B cell (primary cell): ENCODE data around the gene AKT2. TPM values are rescaled to one million over a fixed set of nuclear protein-coding genes. Genes with fewer than 3 reads are reported as not detected.

Experiments
- ATAC-seq: fragments of 200-7000 bp; cut with Tn5 transposase; one replicate; pipeline ENCODE4 v1.10.0; 2021; ENCODE audit warnings: low read depth, mild to moderate bottlenecking, moderate number of reproducible peaks, moderate library complexity
- CTCF ChIA-PET: fragments of 350-600 bp; sonication (Branson Sonifier 250); formaldehyde crosslinking; loops from one replicate; lab custom pipeline; 2021; ENCODE audit warnings: antibody characterized with exemption, inconsistent platforms; lab: Charles Lee
- POLR2A ChIA-PET: fragments of 350-600 bp; sonication (Branson Sonifier 250); formaldehyde crosslinking; loops from one replicate; lab custom pipeline; 2021; ENCODE audit warnings: antibody characterized with exemption; lab: Charles Lee
- DNase-seq: peaks from one replicate; pipeline ENCODE4 v3.0.0; 2013
- H2AFZ ChIP-seq: 2 replicates; pipeline ENCODE4 v1.6.1; 2012; ENCODE audit warnings: mild to moderate bottlenecking, low read depth, low read length; ENCODE audit not compliant: insufficient read depth, poor library complexity, severe bottlenecking
- H3K27ac ChIP-seq, 2 donors: 1 replicate in 1 of 2; 2 replicates in 1 of 2; pipeline ENCODE4 v1.5.1; 2012 to 2013; ENCODE audit warnings: low read length in 2 of 2, mild to moderate bottlenecking in 2 of 2, moderate library complexity in 1 of 2
- H3K27me3 ChIP-seq, 4 experiments: fragments of 200-600 bp in 1 of 4; sonication (generic) in 1 of 4; replicated peaks in 1 of 4; 1 replicate in 2 of 4; 2 replicates in 2 of 4; pipeline versions ENCODE4 v1.6.1 to v1.7.0; 2013 to 2016; ENCODE audit warnings: low read length in 3 of 4, mild to moderate bottlenecking in 2 of 4, mixed read lengths in 1 of 4, moderate library complexity in 1 of 4; ENCODE audit not compliant: insufficient read depth in 4 of 4, control insufficient read depth in 3 of 4; ENCODE audit errors: control extremely low read depth in 1 of 4
- H3K36me3 ChIP-seq, 2 experiments: replicated peaks in 1 of 2; 1 replicate in 1 of 2; 2 replicates in 1 of 2; pipeline versions ENCODE4 v1.6.1 to v1.7.1; 2013; ENCODE audit warnings: low read length in 1 of 2; ENCODE audit not compliant: insufficient read depth in 2 of 2, control insufficient read depth in 1 of 2; ENCODE audit errors: control extremely low read depth in 1 of 2, extremely low read depth in 1 of 2
- H3K4me1 ChIP-seq, 2 donors: fragments of 200-600 bp in 1 of 2; sonication (generic) in 1 of 2; 1 replicate in 1 of 2; 2 replicates in 1 of 2; pipeline versions ENCODE4 v1.5.1 to v1.6.1; 2013 to 2017; ENCODE audit warnings: low read length in 2 of 2; ENCODE audit not compliant: control insufficient read depth in 2 of 2, insufficient read depth in 2 of 2
- H3K4me2 ChIP-seq: replicated peaks from 2 replicates; pipeline ENCODE3; 2012; ENCODE audit warnings: mild to moderate bottlenecking, low read depth, low read length; ENCODE audit not compliant: poor library complexity, severe bottlenecking
- H3K4me3 ChIP-seq, 5 experiments: fragments of 200-600 bp in 1 of 5; sonication (generic) in 1 of 5; 1 replicate in 3 of 5; 2 replicates in 2 of 5; pipeline versions ENCODE4 v1.5.1 to v1.7.0; 2011 to 2016; ENCODE audit warnings: low read length in 4 of 5, mild to moderate bottlenecking in 4 of 5, low read depth in 2 of 5, control low read depth in 1 of 5, moderate library complexity in 1 of 5; ENCODE audit not compliant: insufficient read depth in 1 of 5; ENCODE audit errors: control extremely low read depth in 1 of 5, extremely low read depth in 1 of 5
- H3K79me2 ChIP-seq: fragments of 200-600 bp; sonication (generic); one replicate; pipeline ENCODE4 v1.6.0; 2016; ENCODE audit warnings: low read length; ENCODE audit not compliant: control insufficient read depth, insufficient read depth
- H3K9ac ChIP-seq: fragments of 200-600 bp; sonication (generic); 2 replicates; pipeline ENCODE4 v1.6.1; 2017; ENCODE audit warnings: mild to moderate bottlenecking, low read length, moderate library complexity
- H3K9me3 ChIP-seq, 3 donors: one replicate each; pipeline versions ENCODE4 v1.6.1 to v1.7.1; 2013; ENCODE audit warnings: low read length in 2 of 3; ENCODE audit not compliant: control insufficient read depth in 2 of 3, insufficient read depth in 1 of 3; ENCODE audit errors: control extremely low read depth in 1 of 3
- H4K20me1 ChIP-seq: 2 replicates; pipeline ENCODE4 v1.6.0; 2012; ENCODE audit warnings: mild to moderate bottlenecking, low read length; ENCODE audit not compliant: insufficient read depth, control insufficient read depth, poor library complexity, severe bottlenecking
- H3K27ac Mint-ChIP-seq: one replicate; pipeline ENCODE4 v1.8.0; 2021; ENCODE audit warnings: mixed read lengths
- H3K27me3 Mint-ChIP-seq: one replicate; pipeline ENCODE4 v1.8.0; 2021; ENCODE audit warnings: mixed read lengths
- H3K4me1 Mint-ChIP-seq: one replicate; pipeline ENCODE4 v1.8.0; 2021; ENCODE audit warnings: mixed read lengths
- H3K4me3 Mint-ChIP-seq: one replicate; pipeline ENCODE4 v1.8.0; 2021; ENCODE audit warnings: mixed read lengths
- H3K9me3 Mint-ChIP-seq: one replicate; pipeline ENCODE4 v1.8.0; 2022; ENCODE audit warnings: mixed read lengths; ENCODE audit not compliant: insufficient read depth
- CTCF ChIP-seq: fragments of 200-600 bp; IDR thresholded peaks from one replicate; pipeline ENCODE4 v1.8.0; 2022; ENCODE audit warnings: antibody characterized with exemption, mild to moderate bottlenecking
- EZH2 ChIP-seq: IDR thresholded peaks from 2 replicates; pipeline ENCODE4 v1.6.1; 2012; ENCODE audit warnings: borderline replicate concordance, low read depth, mild to moderate bottlenecking, moderate library complexity, low read length; ENCODE audit not compliant: insufficient read depth, poor library complexity, severe bottlenecking
- WGBS: methylation state at CpG from one replicate; pipeline ENCODE4 v1.1.5; 2013; ENCODE audit warnings: missing lambda C conversion rate; ENCODE audit not compliant: insufficient coverage; 5-methylcytosine and 5-hydroxymethylcytosine counted together
- intact Hi-C: fragments of 100-400 bp; cut with micrococcal nuclease; formaldehyde crosslinking; loops from one replicate; pipeline ENCODE4 v1.10.0; 2022
- polyA plus RNA-seq: library from polyadenylated mRNA; depleted of rRNA; stranded (reverse); fragments of >200 nt; gene quantifications from 2 replicates; pipeline ENCODE4 v1.2.3, GENCODE V29; 2012
- total RNA-seq, 2 donors: library from RNA; stranded (reverse); fragments of 120-200 nt in 1 of 2; gene quantifications; 1 replicate in 1 of 2; 2 replicates in 1 of 2; pipeline versions ENCODE4 v1.2.3 to v1.2.4, GENCODE V29; 2013 to 2022

Gene AKT2
- total and polyA plus RNA-seq, 2 donors (not counting 1 experiment from before 2014, with no cell fraction given): 195 to 243 TPM

- Histone ChIP-seq H3K36me3 (no peaks in the 10 kb centered on the region), H3K27me3 (no peaks in the 10 kb centered on the region), H2AFZ (no peak overlapping the region), H3K27ac (no peak overlapping the region), H4K20me1 (no peaks in the 10 kb centered on the region), H3K79me2 (no peaks in the 10 kb centered on the region), H3K4me3 (no peak overlapping the region), H3K4me1 (peaks cover 0 to 3% of the 10 kb centered on the region in 2 donors), H3K9ac (no peak overlapping the region), H3K4me2 (no peak overlapping the region), H3K9me3 (no peaks in the 10 kb centered on the region)
- POLR2A ChIA-PET: no interaction called here
- ATAC-seq (no peak), DNase-seq (no peak)
- intact Hi-C loops: no loop called here
- WGBS: 97% methylated on average over 4 of the region's 6 CpGs
- Mint-ChIP-seq H3K27ac (no peak overlapping the region), H3K9me3 (no peaks in the 10 kb centered on the region), H3K27me3 (no peaks in the 10 kb centered on the region), H3K4me1 (peaks cover 2% of the 10 kb centered on the region), H3K4me3 (no peak overlapping the region)
- TF ChIP-seq EZH2 (no peak), CTCF (no peak)
- CTCF ChIA-PET: interaction anchor here (1.3 to 3.8 kb wide), 2 partner anchors 297 to 333 kb away, joined by 4 to 32 read pairs; partner anchors contain the start of gene LTBP4
Measured at GRCh38 chr19:40302224-40303011, 17.3 kb upstream of the AKT2 start.

DNA sequence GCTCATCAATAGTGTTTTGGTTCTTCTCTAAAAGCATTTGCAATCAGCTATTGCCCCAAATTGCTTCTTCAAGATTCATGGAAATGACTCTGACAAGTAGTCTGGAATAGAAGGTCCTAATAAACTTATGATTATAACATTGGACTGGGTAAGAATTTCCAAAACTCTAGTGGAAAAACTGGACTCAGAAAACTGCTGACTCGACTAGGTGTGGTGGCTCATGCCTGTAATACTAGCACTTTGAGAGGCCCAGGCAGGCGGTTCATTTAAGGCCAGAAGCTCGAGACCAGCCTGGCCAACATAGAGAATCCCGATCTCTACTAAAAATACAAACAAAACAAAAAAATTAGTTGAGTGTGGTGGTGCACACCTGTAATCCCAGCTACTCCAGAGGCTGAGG, 15.5 kb upstream of the AKT2 start:
- H3K9me3 Mint-ChIP-seq: no peaks in the 10 kb centered on the region

More for the DNA sequence above, 15.5 kb upstream of the AKT2 start:
- POLR2A ChIA-PET: interaction anchor here (0.5 kb wide), 1 partner anchor 107 kb away, joined by 7 read pairs; no protein-coding TSS in a partner anchor
- peaks cover 2% of the 10 kb centered on the region for H3K4me1 Mint-ChIP-seq
- H3K27ac Mint-ChIP-seq: no peak overlapping the region
- 88% methylated on average over 1 of the region's 4 CpGs for WGBS
- Histone ChIP-seq H3K9ac (no peak overlapping the region), H3K4me3 (no peak overlapping the region), H2AFZ (no peak overlapping the region), H3K36me3 (no peaks in the 10 kb centered on the region), H3K4me1 (peaks cover 0 to 3% of the 10 kb centered on the region in 2 donors), H3K79me2 (no peaks in the 10 kb centered on the region), H3K4me2 (no peak overlapping the region), H3K27me3 (no peaks in the 10 kb centered on the region), H3K9me3 (no peaks in the 10 kb centered on the region), H4K20me1 (no peaks in the 10 kb centered on the region), H3K27ac (no peak overlapping the region)
- no peaks in the 10 kb centered on the region for H3K27me3 Mint-ChIP-seq
- TF ChIP-seq CTCF (no peak), EZH2 (no peak)
- no peak overlapping the region for H3K4me3 Mint-ChIP-seq
- CTCF ChIA-PET: interaction anchor here (0.6 to 1.1 kb wide), 4 partner anchors 9 to 164 kb away, joined by 3 to 4 read pairs (median 3); no protein-coding TSS in a partner anchor
- ATAC-seq (no peak), DNase-seq (no peak)
- intact Hi-C loops: no loop called here
